ENCODE results near the gene PTPRE.

PTPRE gene

GRCh38 chr10:127911867-127912257, 5.0 kb downstream of the PTPRE start:
- no peak for DNase-seq (ENCODE audit: low read depth, low spot score)
- no peak overlapping the region for H3K4me3 ChIP-seq (ENCODE audit: low read depth, low read length)
- TF ChIP-seq CTCF (IDR thresholded peaks at IDR 0.05; ENCODE audit: low read depth, low read length) = no peak
- in situ Hi-C loops (cut with HindIII; ENCODE audit: low sequenced_read_pairs) = no loop called here

GRCh38 chr10:127912607-127913367, 5.9 kb downstream of the PTPRE start:
- no peak for TF ChIP-seq CTCF (IDR thresholded peaks at IDR 0.05; ENCODE audit: low read depth, low read length)
- no peak for DNase-seq (ENCODE audit: low read depth, low spot score)
- H3K4me3 ChIP-seq (ENCODE audit: low read depth, low read length) = no peak overlapping the region
- in situ Hi-C loops (cut with HindIII; ENCODE audit: low sequenced_read_pairs) = no loop called here

- H3K4me3 ChIP-seq (ENCODE audit: low read depth, low read length) = no peak overlapping the region
- DNase-seq (ENCODE audit: low read depth, low spot score) = no peak
- TF ChIP-seq CTCF (IDR thresholded peaks at IDR 0.05; ENCODE audit: low read depth, low read length) = no peak
- in situ Hi-C loops (cut with HindIII; ENCODE audit: low sequenced_read_pairs) = no loop called here
These were observed 6.5 kb downstream of the PTPRE start for GRCh38 chr10:127913368-127913759.

- TF ChIP-seq CTCF (IDR thresholded peaks at IDR 0.05; ENCODE audit: low read depth, low read length) = no peak
- in situ Hi-C loops (cut with HindIII; ENCODE audit: low sequenced_read_pairs) = no loop called here
- no peak overlapping the region for H3K4me3 ChIP-seq (ENCODE audit: low read depth, low read length)
- DNase-seq (ENCODE audit: low read depth, low spot score) = no peak
These were observed 8.4 kb downstream of the PTPRE start for GRCh38 chr10:127915324-127915723.

GRCh38 chr10:127916826-127917225, 9.9 kb downstream of the PTPRE start:
- no peak for DNase-seq (ENCODE audit: low read depth, low spot score)
- in situ Hi-C loops (cut with HindIII; ENCODE audit: low sequenced_read_pairs) = no loop called here
- TF ChIP-seq CTCF (IDR thresholded peaks at IDR 0.05; ENCODE audit: low read depth, low read length) = no peak
- no peak overlapping the region for H3K4me3 ChIP-seq (ENCODE audit: low read depth, low read length)

- no peak overlapping the region for H3K4me3 ChIP-seq (ENCODE audit: low read depth, low read length)
- TF ChIP-seq CTCF (IDR thresholded peaks at IDR 0.05; ENCODE audit: low read depth, low read length) = no peak
- in situ Hi-C loops (cut with HindIII; ENCODE audit: low sequenced_read_pairs) = no loop called here
- DNase-seq (ENCODE audit: low read depth, low spot score) = no peak
These were observed 11.7 kb downstream of the PTPRE start for GRCh38 chr10:127918572-127918971.
